NCI-H524 (cell line): ENCODE measurements around the gene HPCA.
A peak's percentile ranks its signal among the peaks of the same experiment; 100 is the strongest.

ENCODE experiments used
- DNase-seq, 2 experiments: peaks; one replicate each; lab custom pipeline; 2025; lab: John Stamatoyannopoulos, UW

Gene HPCA

DNA sequence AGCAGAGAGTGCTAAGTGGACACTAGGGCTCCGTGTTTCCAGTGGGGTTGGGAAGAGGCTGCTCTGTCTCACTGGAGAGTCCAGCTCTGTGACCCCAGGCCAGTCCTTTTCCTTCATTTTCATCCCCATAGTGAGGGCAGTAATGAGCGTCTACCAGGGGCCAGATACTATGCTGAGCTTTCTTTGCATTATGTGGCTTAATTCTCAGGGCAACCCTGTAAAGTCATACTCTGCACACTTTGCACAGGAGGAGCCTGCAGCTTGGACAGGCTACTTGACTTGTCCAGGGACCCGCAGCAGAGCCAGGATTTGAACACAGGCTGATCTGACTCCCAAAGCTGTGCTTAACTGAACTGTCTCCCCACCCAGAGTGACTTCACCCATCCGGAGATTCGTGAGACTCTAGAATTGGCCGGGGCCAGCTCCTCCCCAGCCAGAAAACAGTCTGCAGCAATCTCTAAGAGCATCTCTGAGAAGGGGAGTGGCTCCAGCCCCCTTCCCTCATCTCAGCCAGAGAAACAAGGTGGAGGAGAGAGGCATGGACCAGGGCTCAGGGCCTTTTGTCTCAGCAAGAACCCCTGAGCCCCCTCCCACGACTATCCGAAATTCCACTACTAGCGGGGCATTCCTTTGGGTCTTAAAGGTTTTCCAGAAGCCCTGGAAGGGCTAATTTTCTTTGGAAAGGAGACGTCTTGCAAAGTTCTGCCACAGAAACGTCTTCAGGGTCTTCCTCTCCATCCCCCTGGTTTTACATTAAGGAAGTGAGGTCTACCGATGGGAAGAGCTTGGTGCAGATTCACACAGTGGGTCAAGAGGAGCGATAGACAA is 14.7 kb upstream of the HPCA start:
- DNase-seq, result peak; percentile 9 to 33

DNA sequence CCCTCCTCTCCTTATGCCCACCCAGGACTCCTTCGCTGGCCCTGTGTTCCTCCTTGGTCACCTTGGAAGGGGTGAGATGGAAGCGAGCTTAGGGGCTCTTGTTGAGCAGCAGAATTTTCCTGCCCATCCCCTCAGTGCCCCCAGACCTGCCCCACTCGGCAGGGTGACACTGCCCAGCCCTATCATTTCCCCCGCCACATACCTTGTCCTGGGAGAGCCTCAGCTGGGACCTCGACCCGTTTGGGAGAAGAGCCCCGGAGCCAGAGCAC is 14.2 kb upstream of the HPCA start:
- no peak for DNase-seq

DNA sequence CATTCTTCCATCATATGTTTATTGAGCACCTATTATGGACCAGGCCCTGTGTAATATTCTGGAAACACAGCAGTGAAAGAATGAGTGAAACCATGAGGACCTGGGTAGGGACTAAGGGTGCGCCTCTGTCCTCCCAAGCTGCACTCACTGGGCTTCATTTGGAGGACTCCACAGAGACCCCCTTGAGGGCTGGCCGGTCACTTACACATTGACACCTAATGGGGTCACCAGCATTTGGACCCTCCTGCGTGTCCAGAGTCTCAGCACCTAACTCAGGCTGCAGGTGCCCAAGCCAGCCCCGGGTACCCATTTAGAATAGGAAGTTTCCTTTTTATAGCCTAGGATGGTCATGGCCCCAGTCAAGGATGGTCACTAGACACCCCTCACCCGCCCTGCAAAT is 12.8 kb upstream of the HPCA start:
- DNase-seq, result no peak

DNA sequence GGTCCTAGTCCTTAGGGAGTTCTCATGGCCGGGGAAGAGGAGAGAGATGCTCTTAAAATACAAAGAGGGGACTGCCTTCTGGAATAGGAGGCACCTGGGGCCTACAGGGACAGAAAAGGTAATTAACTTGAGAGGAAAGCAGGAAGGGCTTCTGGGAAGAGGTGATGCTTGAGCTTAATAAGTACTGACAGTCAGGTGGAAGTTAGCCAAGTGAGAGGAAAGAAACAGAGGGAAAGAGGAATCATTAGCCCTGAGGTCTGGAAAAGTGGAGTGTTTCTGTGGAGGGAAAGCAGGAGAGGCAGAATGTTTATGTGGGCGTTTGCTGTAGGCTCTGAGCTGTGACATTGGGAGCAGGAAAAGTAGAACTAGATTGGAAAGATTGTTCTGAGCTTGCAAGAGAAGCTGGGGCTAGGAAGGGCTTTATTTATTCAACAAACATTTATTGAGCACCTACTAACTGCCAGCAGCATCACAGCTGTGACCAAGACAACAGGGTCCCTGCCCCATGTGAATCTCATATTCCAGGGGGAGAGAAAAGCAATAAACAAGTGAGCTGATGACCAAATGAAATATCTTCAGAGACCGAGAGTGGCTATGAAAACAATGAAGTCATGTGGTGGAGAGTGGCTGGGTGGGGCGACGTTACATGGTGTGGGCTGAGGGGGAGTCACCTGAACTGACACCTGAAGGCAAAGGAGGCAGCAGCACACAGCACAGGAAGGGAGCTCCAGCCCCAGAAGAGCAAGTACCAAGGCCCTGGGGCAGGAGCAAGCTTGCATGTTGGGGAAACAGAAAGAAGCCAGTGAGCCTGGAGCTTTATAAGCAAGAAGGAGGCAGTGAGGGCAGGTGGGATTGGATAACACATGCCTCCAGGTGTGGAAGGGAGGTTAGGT is 11.2 kb upstream of the HPCA start:
- DNase-seq, result no peak

DNA sequence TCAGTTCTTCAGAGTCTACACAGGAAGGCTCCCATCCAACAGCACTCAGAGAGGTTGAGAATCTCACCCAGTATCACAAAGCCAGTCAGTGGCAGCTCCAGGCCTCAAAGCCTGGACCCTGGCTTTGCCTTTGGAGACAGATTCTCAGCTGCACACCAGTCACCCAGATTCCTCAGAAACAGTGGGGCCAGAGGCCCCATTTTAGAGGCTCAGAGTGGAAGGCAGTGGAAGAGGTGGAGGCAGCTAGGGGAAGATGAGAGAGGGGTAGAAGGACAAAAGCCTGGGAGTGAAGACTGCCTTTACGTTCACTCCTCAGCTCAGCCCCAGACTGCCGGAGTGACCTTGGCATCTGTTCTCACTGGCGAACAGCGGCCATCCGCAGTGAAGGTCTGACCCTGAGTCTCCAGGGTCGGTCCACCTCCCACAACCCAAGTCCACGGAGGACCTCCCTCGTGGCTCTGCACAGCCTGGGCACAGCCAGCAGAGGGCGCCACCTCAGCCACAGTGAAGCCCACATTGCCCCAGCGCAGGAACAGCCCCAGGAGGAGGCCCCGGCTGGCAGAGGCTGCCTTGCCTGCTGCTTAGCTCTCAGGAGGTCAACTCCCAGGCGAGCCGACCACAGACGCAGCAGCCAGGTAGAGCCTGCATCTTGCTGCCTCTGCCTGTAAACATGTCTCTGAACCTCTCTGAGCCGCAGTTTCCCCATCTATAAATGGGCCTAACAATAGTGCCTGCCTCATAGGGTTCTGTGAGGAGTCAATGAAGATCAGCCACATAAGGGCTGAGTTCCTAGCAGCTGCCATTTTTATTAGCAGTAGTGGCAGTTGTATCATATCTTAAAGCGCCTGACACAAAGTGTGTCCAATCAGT is 9.7 kb upstream of the HPCA start:
- peak; percentile 42 to 68 for DNase-seq

DNA sequence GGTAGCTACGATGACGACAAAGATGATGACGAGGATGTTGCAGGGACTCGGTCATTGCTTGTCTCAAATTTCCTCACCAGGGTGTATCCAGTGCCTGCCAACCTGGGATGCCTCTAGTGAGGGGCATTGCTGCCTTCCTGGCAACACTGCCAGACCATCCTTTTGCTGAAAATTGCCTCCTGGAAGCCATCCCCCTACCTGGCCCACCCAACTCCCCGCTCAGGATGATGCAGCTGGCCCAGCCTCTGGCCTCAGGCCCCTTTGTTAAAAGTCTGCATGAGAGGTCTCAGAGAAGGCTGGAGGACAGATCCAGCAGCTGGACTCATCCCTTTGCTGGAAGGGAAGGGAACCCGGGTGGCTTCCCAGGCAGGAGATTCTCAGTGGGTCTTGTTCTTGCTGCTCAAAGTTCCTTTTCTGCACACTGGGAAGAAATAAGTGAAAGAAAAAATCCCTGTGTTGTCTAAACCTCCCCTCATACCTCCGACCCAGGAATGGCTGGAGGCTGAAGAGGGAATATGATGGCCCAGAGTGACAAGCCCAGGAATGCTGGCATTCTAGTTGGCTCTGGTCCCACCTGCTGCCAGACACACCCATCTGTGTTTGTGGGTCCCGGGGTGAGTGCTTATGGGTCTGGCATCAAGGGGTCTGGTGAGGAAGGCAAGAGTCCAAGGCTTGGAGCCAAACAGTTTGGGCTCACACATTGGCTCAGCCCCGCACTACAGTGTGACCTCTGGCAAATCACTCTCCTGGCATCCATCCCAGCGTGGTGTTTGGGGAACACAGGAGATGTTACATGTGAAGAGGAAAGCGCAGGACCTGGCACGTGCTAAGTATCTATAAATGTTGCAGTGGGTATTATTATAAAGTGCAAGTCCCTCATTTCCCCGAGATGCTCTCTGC is 8.8 kb upstream of the HPCA start:
- no peak for DNase-seq

DNA sequence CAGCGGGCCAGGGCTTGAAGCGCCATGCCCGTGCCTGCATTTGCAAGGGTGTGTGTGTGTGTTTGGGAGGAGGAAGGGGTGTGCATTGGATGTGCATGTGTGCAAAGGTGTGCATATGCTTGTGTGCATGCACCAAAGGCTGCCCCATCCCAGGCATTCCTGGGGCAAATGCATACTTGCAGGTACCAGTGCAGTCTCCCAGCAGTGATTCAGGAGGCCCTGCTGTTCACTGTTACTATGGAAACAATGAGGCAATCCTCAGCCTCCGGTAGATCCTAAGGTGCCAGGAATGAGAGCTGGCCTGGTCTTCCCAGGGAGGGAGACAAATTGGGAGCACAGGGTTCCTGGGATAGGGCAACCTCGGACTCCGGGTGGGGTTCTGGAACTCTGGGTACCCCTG is 8.1 kb upstream of the HPCA start:
- peak; percentile 3 to 68 for DNase-seq

DNA sequence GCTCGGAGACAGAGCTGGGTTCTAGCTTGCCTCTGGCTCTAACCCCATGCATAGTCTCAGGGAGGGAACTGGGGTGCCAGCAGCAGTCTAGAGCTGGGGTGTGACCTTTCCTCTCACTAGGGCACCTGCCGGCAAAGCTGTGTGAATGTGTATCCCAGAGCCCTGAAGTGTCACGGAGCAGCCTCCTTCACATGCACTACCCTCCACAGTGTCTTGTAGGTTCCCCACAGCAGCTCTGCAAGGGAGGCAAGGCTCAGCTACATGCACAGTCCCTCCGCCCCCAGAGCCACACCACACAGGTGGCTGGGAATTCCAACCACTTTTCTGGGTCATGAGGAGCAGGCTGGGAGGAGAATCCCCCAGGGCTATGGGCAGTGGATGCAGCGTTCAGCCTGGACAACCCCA is 7.7 kb upstream of the HPCA start:
- peak in 1 of 2 experiments; percentile 27 for DNase-seq

DNA sequence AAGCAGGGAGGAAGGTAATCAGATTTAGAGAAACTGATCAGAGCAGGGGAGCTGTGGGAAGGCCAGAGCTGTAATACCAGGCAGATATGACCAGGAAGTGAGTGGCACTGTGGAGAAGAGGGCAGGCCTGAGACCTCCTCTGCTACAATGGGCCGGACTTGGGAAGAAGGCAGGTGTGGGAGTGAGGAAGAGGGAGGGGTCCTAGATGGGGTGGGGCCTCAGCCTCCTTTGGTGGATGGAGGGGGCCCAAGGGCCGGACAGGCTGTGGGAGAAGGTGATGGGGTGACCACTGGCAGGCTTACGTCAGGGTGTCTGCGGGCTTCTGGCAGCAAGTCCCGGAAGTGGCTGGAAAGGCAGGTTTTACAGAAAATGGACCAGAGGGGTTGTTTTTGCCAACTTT is 5.0 kb upstream of the HPCA start:
- peak in 1 of 2 experiments; percentile 26 for DNase-seq

DNA sequence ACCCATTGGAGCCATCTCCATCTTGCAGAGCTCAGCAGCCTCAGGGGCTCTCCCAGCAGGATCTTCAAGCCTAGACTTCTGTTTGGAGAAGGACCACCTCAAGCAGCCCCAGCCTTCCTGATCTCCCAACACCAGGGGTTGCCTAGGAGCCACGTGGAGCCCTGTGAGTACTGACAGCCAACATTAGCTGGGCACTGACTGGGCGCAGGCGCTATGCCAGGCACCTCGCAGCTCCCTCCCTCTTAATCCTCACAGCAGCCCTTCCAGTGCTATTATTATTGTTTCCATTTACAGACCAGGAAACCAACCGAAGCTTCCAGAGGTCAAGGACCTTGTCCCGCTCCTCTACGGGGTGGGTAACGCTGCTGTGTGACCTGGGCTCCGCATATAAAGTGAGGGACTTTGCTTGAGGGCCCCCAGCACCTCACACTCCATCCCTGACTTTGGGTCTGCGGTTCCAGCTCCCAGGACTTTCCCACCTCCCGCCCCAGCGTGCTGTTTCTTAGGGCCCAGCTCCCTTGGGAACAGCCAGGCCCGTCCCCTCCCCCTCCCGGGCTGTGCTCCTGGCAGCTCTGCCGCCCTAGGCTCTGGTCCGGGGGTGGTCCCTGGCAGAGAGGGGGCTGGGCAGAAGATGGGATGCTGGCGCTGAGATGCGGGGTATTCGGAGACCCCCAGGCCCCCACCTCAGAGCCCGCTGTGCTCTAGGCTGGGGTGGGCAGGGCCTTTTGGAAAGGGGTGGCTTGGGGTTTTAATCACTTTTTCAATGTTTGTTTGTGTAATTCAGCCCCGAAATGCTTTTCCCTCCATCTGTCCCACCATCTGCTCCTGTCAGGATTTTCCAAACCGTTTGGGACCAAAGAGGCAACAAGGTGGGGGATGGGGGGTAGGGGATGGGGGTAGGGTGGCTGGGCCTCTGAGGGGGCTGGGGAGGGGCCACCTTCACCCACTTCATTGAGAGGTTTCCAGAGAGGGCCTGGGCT is 4.1 kb upstream of the HPCA start:
- DNase-seq, result peak; percentile 96 to 98

DNA sequence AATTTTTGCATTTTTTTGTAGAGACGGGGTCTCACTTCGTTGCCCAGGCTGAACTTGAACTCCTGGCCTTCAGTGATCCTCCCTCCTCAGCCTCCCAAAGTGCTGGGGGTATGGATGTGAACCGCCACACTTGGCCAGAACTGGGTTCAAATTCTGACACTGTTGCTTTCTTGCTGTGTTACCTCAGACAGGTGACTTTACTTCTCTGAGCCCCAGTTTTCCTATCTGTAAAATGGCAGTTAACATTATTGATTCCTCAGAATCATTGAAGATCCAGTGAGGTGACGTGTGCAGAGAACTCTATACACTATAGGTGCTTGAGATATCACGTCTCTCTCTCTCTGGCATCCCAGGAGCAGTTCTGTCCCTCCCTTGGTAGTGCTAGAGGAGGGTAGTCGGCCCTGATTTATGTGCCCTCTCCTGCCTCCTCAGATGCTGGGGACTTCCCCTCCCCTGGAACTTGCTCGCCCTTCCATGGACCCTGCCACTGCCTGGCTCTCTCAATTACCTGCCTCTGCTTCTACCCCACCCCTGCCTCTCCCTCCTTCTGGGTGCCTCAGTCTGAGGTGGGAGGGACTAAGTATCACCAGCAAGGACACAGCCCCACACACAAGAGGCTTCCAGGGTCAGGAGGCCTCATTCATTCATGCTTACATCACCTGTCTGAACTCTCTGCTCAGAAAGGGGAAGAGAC is 2.8 kb upstream of the HPCA start:
- DNase-seq, result peak; percentile 38 to 53

DNA sequence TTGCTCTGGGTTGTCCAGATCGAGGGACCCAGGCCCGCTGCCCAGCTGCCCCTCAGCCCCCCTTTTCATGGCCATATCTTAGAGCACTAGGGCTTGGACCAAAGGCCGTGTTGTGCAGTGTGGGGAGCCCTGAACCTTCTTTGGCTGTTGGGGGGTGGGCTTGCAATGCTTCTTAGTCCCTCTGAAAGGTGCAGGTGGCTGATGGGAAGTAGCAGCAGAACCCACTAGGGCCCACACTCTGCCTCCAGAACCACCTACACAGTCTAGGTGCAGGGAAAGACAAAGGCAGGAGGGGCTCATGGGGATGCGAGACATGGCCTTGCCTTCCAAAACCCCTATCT is 2.3 kb upstream of the HPCA start:
- DNase-seq, result no peak

DNA sequence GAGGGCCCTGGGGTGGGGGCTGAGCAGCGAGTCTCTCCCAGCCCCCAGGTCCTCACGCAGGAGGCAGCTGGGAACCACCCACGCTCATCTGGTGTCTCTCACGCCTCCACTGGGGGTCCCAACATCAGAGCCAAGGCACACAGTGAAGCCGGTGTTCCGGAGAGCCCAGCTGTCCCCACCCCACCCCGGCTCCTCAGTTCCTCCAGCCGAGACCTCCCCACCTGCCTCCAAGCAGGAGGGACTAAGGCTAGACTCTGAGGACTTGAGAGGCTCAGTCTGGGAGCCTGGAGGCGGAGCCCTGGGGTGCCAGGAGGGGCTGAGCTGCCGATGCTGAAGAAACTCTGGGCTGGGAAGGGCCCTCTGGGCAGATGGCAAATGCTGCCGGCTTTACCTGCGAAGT is 1.6 kb upstream of the HPCA start:
- DNase-seq, result peak; percentile 93 to 95

DNA sequence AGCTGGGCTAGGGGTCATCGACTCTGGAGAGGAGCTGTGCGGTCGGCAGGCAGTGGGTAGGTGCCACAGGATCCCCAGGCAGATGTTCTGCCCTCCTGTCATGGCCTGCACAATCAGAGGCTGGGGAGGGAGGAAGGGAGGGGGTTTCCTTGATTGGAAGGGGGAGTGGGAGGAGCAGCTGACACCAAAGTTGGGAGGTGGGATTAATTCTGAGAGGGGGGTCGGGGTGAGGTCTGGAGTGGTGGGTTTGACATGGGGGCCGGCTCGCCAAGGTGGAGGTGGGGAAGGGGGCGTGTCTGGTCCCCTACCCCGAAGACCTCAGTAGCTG is 651 bp upstream of the HPCA start:
- peak; percentile 77 to 83 for DNase-seq

DNA sequence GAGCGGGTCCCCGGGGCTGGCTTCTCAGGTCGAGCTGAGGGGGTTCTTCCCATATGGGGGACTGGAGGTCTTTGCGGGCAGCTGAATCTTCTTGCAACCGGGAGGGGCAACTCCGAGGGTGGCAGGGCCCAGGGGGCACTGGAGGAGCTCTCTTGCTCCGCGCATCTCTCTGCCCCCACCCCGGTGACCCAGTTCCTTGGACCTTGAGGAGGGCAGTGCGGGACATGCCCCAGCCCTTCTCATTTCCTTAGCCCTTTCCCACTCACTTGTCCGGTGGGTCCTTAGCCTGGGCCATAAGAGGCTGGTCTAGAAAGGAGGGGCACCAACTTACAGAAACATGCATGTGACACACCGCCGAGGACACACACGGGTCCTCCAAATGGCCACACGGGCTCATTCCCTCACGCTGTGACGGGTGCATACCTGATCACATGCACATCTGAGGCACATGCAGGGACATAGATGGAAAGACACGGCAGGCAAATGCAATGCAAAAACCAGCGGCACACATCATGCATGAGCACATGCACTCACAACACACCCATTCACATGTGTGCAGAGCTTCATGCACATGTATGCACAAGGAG is 630 bp downstream of the HPCA start:
- no peak for DNase-seq

DNA sequence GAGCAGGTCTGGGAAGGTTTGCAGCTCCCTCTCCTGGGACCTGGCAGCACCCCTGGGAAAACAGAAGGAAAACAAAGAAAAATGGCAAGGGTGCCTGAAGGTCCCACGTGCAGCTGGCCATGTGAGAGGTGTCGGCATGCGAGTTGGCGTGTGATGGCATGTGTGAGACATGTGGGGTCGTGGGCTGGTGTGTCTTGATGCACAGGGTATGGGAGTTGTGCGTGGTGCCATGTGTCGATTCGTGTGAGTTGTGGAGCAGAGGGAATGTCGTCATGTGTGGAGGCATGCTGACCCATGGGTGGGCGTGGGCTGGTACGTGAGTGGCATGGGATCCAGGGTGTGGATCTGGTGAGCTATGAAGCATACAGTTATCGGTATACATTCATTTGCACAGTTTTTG is 1.3 kb downstream of the HPCA start:
- DNase-seq, result no peak

DNA sequence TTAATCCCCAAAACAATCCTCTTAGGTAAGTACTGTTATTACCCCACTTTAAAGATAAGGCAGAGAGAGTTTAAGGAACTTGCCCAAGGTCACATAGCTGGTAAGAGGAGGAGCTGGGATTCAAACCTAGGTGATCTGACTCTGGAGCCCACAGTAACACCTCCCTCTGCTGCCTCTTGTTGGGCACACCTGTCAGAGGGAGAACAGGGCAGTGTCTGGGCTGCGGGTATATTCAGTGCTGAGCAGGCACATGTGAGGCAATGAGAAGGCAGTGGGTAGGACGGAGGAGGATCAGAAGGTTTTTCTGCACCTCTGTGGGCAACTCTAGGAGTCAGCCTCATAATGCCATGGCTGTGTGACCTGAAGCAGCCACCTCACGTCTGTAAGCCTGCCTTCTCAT is 1.8 kb downstream of the HPCA start:
- DNase-seq, result no peak

DNA sequence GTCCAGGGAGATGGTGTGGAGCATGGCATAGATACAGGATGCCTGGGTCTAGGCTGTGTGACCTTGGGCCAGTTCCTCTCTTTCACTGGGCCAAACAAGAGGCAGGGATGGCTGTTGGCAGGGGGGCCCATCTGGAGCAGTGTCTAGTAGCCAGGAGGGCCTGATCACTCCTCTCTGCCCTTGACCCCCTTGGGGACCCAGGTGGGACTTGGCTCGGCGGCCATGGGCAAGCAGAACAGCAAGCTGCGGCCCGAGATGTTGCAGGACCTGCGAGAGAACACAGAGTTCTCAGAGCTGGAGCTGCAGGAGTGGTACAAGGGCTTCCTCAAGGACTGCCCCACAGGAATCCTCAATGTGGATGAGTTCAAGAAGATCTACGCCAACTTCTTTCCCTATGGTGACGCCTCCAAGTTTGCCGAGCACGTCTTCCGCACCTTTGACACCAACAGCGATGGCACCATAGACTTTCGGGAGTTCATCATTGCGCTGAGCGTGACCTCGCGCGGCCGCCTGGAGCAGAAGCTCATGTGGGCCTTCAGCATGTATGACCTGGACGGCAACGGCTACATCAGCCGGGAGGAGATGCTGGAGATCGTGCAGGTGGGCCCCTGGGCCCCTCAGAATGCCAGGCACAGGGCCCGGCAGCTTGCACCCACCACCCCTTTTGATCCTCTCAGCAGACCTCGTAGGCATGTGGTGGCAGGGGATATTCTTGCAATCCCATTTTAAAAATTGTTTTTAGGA is 2.6 kb downstream of the HPCA start:
- DNase-seq, result no peak
